BE2C (cell line): ENCODE measurements around the gene BCL2L1.

Experiments used
- DNase-seq: peaks from one replicate; pipeline ENCODE4 v3.0.0-alpha.2; 2020
- H3K27me3 ChIP-seq: fragments of 250-450 bp; sonication (Bioruptor Pico); 2 replicates; pipeline ENCODE4 v1.5.1; 2020; ENCODE audit warnings: mild to moderate bottlenecking
- H3K36me3 ChIP-seq: fragments of 250-450 bp; sonication (Bioruptor Pico); 2 replicates; pipeline ENCODE4 v1.5.1; 2020; ENCODE audit warnings: mild to moderate bottlenecking
- H3K4me1 ChIP-seq: fragments of 250-450 bp; sonication (Bioruptor Pico); 2 replicates; pipeline ENCODE4 v1.5.1; 2020
- H3K4me3 ChIP-seq: 2 replicates; pipeline ENCODE4 v1.5.1; 2011; ENCODE audit warnings: low read depth, low read length
- H3K9me3 ChIP-seq: fragments of 250-450 bp; sonication (Bioruptor Pico); 2 replicates; pipeline ENCODE4 v1.5.1; 2020
- TF ChIP-seq, protein P1 (sequence below): IDR thresholded peaks from 2 replicates; pipeline ENCODE4 v1.5.1; 2012; ENCODE audit warnings: mild to moderate bottlenecking, low read depth, low read length

BCL2L1 gene

DNA sequence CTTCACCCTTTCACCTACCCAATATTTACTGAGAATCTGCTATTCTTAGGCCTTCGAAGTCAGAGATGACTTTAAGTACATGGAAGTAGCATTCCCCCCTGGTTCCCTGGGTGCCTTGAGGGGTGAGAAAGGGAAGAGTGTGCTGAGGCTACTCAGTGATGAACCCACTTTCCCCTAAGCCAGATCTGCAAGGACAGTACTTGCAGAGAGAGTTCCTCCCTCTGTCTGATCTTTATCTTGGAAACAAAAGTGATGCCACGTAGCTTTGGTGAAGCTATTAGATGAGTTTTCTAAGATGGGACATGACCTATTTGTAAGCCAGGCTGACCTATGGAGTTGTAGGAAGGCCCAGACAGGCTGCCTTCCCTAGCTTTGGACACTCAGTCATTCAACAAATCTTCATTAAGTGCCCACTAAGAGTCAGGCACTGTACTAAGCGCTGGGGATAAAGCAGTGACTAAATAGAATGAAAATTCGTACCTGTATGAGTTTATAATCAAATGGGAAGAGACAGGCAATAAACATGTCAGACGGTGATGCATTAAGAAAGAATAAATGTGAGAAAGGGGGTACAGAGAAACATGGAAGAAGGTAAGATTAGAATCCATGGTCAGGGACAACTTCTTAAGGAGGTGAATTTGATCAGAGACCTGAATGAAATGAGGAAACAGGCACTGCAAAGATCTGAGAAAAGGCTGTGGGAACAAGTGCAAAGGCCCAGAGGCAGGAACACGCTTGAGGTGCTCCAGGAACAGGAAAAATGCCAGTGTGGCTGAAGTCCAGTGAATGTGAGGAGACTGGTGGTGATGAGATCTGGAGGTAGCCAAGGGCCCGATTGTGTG is 42.2 kb downstream of the BCL2L1 start:
- no peak overlapping the region for H3K4me3 ChIP-seq
- H3K36me3 ChIP-seq, result peaks cover 8% of the 10 kb centered on the region
- TF ChIP-seq, protein P1, sequence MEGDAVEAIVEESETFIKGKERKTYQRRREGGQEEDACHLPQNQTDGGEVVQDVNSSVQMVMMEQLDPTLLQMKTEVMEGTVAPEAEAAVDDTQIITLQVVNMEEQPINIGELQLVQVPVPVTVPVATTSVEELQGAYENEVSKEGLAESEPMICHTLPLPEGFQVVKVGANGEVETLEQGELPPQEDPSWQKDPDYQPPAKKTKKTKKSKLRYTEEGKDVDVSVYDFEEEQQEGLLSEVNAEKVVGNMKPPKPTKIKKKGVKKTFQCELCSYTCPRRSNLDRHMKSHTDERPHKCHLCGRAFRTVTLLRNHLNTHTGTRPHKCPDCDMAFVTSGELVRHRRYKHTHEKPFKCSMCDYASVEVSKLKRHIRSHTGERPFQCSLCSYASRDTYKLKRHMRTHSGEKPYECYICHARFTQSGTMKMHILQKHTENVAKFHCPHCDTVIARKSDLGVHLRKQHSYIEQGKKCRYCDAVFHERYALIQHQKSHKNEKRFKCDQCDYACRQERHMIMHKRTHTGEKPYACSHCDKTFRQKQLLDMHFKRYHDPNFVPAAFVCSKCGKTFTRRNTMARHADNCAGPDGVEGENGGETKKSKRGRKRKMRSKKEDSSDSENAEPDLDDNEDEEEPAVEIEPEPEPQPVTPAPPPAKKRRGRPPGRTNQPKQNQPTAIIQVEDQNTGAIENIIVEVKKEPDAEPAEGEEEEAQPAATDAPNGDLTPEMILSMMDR, result no peak
- no peak for DNase-seq
- peaks cover 8% of the 10 kb centered on the region for H3K4me1 ChIP-seq
- no peaks in the 10 kb centered on the region for H3K27me3 ChIP-seq
- H3K9me3 ChIP-seq, result no peaks in the 10 kb centered on the region

DNA sequence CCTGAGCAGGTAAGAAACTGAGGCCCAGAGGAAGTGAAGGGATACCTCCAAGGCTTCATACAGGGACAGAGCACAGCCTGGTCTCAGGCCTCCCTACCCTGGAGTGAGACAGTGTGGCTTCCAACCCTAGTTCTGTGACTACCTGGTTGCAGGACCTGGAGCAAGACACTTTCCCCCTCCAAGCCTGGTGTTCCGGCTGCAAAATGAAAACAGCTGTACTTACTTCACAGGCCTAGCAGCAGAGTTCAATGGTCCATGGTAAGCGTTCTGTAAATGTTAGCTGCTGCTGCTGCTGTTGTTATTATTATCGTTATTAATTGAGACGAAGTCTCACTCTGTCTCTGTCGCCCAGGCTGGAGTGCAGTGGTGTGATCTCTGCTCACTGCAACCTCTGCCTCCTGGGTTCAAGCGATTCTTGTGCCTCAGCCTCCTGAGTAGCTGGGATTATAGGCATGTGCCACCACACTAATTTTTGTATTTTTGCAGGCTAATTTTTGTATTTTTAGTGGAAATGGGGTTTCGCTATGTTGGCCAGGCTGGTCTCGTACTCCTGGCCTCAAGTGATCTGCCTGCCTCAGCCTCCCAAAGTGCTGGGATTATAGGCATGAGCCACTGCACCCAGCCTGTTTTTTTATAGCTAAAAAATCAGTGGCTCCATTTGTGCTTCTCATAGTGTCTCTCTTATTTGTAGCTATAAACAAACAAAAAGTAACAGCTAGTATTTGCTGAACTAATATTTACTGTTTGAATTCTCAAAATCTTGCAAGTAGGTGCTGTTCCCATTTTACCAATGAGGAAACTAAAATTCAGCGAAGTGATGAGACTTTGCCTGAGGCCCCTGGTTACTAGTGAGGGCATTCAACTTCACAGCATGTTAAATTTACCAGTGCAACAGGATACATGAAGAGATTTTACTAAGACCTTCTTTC is 43.0 kb downstream of the BCL2L1 start:
- no peak for DNase-seq
- Histone ChIP-seq H3K36me3 (peaks cover 8% of the 10 kb centered on the region), H3K9me3 (no peaks in the 10 kb centered on the region), H3K4me1 (peaks cover 12% of the 10 kb centered on the region), H3K4me3 (no peak overlapping the region), H3K27me3 (no peaks in the 10 kb centered on the region)
- TF ChIP-seq, protein P1, result no peak

DNA sequence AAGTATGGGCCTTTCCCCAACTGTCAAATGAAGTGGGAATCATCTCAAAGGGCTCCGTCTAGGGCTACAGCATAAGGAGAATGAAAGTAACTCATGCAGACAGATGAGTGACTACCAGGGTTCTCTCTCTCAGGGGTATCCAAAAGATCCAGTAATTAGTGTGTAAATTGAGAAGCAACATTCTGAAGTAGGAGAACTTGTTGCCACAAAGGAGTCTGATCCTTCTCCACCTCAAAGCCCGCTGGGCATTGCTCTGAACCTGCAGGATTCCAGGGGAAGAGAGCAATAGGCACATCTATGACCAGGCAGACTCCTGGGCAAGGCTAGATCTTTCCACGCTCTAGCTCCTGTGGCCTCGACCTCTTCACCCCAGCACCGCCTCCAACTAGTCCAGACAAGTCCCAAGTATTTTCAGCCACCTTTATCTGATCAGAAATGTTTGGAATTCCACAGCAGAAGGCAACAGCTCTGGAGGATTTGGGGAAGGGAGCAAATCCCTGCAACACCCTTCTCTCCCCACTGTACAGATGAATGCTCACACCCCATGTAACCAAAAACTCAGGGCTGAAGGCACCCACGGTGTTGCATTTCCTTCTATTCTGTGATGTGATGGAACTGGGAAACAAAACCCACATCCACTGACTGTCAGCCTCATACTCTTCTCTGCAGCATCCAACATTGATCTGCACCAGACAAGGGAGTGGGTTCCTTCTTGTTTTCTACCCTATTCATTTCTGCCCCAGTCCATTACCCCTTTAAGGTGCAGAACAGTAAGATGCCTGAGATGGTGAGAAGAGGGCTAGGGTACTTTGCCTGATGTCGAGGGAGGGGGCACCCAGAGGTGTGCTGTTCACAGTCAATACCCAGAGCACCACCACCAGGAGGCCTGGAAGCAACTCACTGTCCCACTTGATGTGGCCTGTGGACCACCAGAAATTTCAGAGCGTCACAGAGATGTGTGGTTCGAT is 44.0 kb downstream of the BCL2L1 start:
- TF ChIP-seq, protein P1, result no peak
- DNase-seq, result no peak
- Histone ChIP-seq H3K4me3 (no peak overlapping the region), H3K27me3 (no peaks in the 10 kb centered on the region), H3K4me1 (peaks cover 10% of the 10 kb centered on the region), H3K36me3 (peaks cover 8% of the 10 kb centered on the region), H3K9me3 (no peaks in the 10 kb centered on the region)

DNA sequence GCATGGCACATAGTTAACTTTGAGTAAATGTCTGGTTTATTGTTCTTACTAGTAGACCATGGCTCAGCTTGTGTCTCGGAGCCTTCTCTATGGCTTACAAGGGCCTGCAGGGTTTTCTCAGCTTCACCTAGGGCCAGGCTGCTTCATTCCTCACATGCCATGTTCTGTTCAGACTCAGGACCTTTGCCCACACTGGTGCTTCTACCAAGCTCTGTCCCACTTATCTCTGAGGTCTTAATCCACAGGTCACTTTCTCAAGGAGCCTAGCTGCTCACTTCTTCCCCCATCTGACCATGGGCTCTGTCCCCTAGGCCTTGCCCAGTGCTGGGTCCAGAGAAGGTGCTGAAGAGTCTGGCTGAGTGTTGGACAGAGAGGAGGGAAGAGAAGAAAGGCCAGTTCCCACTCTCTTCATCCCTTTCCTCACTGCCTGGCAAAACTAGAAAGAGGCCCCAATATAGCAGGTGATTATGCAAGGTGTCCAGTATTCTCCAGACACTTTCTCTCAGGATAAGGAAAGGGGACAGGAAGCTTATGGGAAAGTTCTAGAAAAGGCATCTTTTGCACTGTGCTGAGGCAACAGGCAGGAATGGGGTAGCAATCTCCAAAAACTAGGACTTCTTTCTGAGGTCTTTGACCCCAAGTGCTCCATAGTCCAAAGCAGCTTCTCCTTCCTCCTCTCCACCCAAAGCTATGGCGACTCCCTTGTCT is 45.0 kb downstream of the BCL2L1 start:
- Histone ChIP-seq H3K9me3 (no peaks in the 10 kb centered on the region), H3K36me3 (peaks cover 8% of the 10 kb centered on the region), H3K27me3 (no peaks in the 10 kb centered on the region), H3K4me3 (no peak overlapping the region), H3K4me1 (peaks cover 10% of the 10 kb centered on the region)
- TF ChIP-seq, protein P1, result no peak
- DNase-seq, result no peak

DNA sequence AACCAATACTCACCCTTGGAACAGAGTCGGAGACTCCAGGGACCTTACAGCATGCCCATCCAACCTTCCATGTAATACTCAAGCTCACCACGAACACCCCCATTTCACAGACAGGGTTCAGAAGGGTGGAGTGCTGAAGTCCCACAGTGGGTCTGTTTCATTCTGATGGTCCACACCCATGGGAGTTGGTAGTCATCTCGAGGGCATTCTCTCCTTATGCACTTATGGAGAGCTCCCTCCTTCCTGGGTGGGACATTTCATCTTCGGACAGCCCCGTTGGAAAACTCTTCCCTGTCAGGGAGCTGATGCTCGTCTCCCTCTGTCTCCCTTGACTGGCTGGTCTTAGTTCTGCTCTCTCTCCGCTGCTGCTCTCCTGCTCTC is 46.1 kb downstream of the BCL2L1 start:
- TF ChIP-seq, protein P1, result no peak
- no peak for DNase-seq
- Histone ChIP-seq H3K9me3 (no peaks in the 10 kb centered on the region), H3K4me1 (peaks cover 10% of the 10 kb centered on the region), H3K36me3 (peaks cover 8% of the 10 kb centered on the region), H3K4me3 (no peak overlapping the region), H3K27me3 (no peaks in the 10 kb centered on the region)
